K562 (cell line): ENCODE results near the gene CNIH1. TPM values are rescaled to one million over a fixed set of nuclear protein-coding genes. Genes with fewer than 3 reads are reported as not detected.

Experiments
- CBX3 ChIP-seq, 2 experiments: IDR thresholded peaks; 1 replicate in 1 of 2; 2 replicates in 1 of 2; pipeline ENCODE4 v1.6.1; 2012; ENCODE audit warnings: inconsistent platforms in 2 of 2, low read length in 2 of 2, borderline replicate concordance in 1 of 2, control low read depth in 1 of 2
- DIDO1 ChIP-seq: fragments of 450-650 bp; IDR thresholded peaks from 2 replicates; pipeline ENCODE4 v1.6.1; 2016; ENCODE audit warnings: low read depth, missing biosample characterization, missing genetic modification characterization
- EP400 ChIP-seq: fragments of 450-650 bp; IDR thresholded peaks from 2 replicates; pipeline ENCODE4 v1.6.1; 2017; ENCODE audit warnings: antibody characterized with exemption, mild to moderate bottlenecking, moderate library complexity
- GABPA ChIP-seq: fragments of 200-800 bp; sonication (Bioruptor generic); conservative IDR thresholded peaks from 2 replicates; pipeline ENCODE4 v1.6.1; 2016; ENCODE audit warnings: low read depth, missing genetic modification characterization, missing compliant biosample characterization
- KLF16 ChIP-seq: IDR thresholded peaks from 2 replicates; pipeline ENCODE4 v1.6.1; 2016; ENCODE audit warnings: antibody characterized with exemption
- POLR2G ChIP-seq: fragments of 200-400 bp; formaldehyde crosslinking; IDR thresholded peaks from 2 replicates; pipeline ENCODE4 v1.6.1; 2017; ENCODE audit warnings: low read depth, mild to moderate bottlenecking, antibody characterized with exemption, low read length, moderate library complexity
- SIN3B ChIP-seq: fragments of 450-650 bp; IDR thresholded peaks from 2 replicates; pipeline ENCODE4 v1.6.1; 2017; ENCODE audit warnings: low read depth, mild to moderate bottlenecking, moderate library complexity
- SP1 ChIP-seq: sonication (generic); formaldehyde crosslinking; IDR thresholded peaks from 2 replicates; pipeline ENCODE4 v1.8.1; 2022; ENCODE audit warnings: mild to moderate bottlenecking, missing genetic modification reagents
- STAT5B ChIP-seq: fragments of 250-450 bp; sonication (Bioruptor Pico); IDR thresholded peaks from 2 replicates; pipeline ENCODE4 v1.8.0; 2021; ENCODE audit warnings: mild to moderate bottlenecking, inconsistent platforms
- TAF1 ChIP-seq: IDR thresholded peaks from 2 replicates; pipeline ENCODE4 v1.6.1; 2011; ENCODE audit warnings: mild to moderate bottlenecking, low read length, moderate library complexity; ENCODE audit not compliant: insufficient read depth, control insufficient read depth, severe bottlenecking; ENCODE audit errors: extremely low read depth
- ZNF311 ChIP-seq: fragments of 250-450 bp; sonication (Bioruptor Pico); IDR thresholded peaks from 2 replicates; pipeline ENCODE4 v1.4.0; 2020; ENCODE audit warnings: mild to moderate bottlenecking, moderate library complexity
- ZNF696 ChIP-seq: fragments of 250-450 bp; sonication (Bioruptor Pico); conservative IDR thresholded peaks from 2 replicates; pipeline ENCODE4 v1.4.0; 2020; ENCODE audit warnings: mild to moderate bottlenecking, moderate library complexity
- polyA plus RNA-seq, 8 experiments: library from polyadenylated mRNA; depleted of rRNA in 4 of 8; stranded (reverse) in 5 of 8; unstranded in 3 of 8; fragments of >200 nt; fragmentation: Nextera tagmentation in 2 of 8; fragmentation: Illumina TruSeq in 1 of 8; extraction: Ambion mirVana in 2 of 8; extraction: Trizol in 1 of 8; gene quantifications; 2 replicates each; pipeline versions ENCODE4 v1.2.1 to v1.2.3, GENCODE V29; 2011 to 2014; ENCODE audit warnings: inconsistent platforms in 1 of 8, missing spikeins in 1 of 8
- total RNA-seq, 7 experiments: library from RNA; depleted of rRNA in 6 of 7; stranded (reverse); fragments of >200 nt in 6 of 7; fragmentation: Illumina TruSeq in 2 of 7; extraction: Trizol in 2 of 7; gene quantifications; 2 replicates each; pipeline versions ENCODE4 v1.2.1 to v1.2.3, GENCODE V29; 2011 to 2021; ENCODE audit warnings: low replicate concordance in 1 of 7
- TF ChIP-seq, protein P1 (sequence below), 2 experiments: fragments of 450-650 bp; IDR thresholded peaks; 2 replicates each; pipeline ENCODE4 v1.6.1; 2016; ENCODE audit warnings: mild to moderate bottlenecking in 2 of 2, borderline replicate concordance in 1 of 2, low read depth in 1 of 2, moderate library complexity in 1 of 2
- TF ChIP-seq, protein P2 (sequence below): IDR thresholded peaks from 3 replicates; pipeline ENCODE4 v1.6.1; 2011; ENCODE audit warnings: borderline replicate concordance, mild to moderate bottlenecking; ENCODE audit not compliant: insufficient read length, insufficient read depth
- TF ChIP-seq, protein P3 (sequence below), 2 experiments: fragments of 450-650 bp in 1 of 2; sonication (generic) in 1 of 2; formaldehyde crosslinking in 1 of 2; IDR thresholded peaks in 1 of 2; conservative IDR thresholded peaks in 1 of 2; 2 replicates each; pipeline versions ENCODE4 v1.6.1 to v1.8.1; 2016 to 2023; ENCODE audit warnings: mild to moderate bottlenecking in 2 of 2, moderate library complexity in 2 of 2, inconsistent platforms in 1 of 2, missing genetic modification reagents in 1 of 2

Gene CNIH1
- total and polyA plus RNA-seq, 9 of the 15 experiments (the other 6 are each of a cell fraction or from before 2014, with no cell fraction given): 13.9 to 283 (median 77.3) TPM

DNA sequence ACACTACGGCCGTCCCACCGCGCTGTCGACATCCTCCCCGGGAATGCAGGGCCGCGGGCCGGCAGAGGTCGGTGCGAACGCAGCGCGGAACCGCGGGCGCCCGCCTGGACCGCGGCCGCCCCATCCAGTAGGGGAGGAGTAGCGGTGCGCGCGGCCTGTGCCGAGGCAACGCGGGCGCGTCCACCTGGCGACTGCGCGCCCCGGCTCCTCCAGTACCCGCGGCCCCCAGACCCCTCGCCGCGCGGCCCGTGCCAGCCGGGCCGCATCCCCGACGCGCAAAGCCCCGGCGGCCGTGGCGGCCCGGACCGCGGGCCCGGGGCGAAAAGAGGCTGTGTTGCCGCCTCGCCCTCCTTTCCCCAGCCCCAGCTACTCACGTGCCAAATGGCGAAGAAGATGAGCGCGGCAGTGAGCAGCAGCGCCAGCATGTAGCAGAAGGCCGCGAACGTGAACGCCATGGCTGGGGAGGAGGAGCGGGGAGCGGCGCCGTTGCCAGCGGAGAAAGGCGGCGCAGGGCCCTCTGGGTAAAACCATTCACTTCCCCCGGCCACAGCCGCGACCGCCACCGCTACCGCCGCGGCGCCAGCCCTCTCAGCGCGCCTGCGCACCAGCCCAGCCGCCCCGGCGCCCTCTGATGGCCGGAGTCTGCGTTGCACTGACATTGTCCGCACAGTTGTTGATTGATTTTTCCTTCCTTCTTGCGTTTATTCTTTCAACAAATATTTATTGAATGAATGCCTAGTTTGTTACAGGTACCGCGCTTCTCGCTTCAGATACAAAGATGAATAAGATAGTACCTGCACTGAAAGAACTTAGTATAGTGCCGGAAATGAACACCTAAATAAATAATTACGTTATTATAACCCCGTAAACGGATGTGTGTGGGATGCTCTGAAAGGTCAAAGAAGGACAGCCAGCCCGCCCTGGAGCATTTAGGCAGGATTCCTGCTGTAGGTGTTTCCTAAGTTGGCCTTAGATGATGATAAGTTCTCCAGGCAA is at the start of gene CNIH1 (continued):
- TF ChIP-seq, protein P1, sequence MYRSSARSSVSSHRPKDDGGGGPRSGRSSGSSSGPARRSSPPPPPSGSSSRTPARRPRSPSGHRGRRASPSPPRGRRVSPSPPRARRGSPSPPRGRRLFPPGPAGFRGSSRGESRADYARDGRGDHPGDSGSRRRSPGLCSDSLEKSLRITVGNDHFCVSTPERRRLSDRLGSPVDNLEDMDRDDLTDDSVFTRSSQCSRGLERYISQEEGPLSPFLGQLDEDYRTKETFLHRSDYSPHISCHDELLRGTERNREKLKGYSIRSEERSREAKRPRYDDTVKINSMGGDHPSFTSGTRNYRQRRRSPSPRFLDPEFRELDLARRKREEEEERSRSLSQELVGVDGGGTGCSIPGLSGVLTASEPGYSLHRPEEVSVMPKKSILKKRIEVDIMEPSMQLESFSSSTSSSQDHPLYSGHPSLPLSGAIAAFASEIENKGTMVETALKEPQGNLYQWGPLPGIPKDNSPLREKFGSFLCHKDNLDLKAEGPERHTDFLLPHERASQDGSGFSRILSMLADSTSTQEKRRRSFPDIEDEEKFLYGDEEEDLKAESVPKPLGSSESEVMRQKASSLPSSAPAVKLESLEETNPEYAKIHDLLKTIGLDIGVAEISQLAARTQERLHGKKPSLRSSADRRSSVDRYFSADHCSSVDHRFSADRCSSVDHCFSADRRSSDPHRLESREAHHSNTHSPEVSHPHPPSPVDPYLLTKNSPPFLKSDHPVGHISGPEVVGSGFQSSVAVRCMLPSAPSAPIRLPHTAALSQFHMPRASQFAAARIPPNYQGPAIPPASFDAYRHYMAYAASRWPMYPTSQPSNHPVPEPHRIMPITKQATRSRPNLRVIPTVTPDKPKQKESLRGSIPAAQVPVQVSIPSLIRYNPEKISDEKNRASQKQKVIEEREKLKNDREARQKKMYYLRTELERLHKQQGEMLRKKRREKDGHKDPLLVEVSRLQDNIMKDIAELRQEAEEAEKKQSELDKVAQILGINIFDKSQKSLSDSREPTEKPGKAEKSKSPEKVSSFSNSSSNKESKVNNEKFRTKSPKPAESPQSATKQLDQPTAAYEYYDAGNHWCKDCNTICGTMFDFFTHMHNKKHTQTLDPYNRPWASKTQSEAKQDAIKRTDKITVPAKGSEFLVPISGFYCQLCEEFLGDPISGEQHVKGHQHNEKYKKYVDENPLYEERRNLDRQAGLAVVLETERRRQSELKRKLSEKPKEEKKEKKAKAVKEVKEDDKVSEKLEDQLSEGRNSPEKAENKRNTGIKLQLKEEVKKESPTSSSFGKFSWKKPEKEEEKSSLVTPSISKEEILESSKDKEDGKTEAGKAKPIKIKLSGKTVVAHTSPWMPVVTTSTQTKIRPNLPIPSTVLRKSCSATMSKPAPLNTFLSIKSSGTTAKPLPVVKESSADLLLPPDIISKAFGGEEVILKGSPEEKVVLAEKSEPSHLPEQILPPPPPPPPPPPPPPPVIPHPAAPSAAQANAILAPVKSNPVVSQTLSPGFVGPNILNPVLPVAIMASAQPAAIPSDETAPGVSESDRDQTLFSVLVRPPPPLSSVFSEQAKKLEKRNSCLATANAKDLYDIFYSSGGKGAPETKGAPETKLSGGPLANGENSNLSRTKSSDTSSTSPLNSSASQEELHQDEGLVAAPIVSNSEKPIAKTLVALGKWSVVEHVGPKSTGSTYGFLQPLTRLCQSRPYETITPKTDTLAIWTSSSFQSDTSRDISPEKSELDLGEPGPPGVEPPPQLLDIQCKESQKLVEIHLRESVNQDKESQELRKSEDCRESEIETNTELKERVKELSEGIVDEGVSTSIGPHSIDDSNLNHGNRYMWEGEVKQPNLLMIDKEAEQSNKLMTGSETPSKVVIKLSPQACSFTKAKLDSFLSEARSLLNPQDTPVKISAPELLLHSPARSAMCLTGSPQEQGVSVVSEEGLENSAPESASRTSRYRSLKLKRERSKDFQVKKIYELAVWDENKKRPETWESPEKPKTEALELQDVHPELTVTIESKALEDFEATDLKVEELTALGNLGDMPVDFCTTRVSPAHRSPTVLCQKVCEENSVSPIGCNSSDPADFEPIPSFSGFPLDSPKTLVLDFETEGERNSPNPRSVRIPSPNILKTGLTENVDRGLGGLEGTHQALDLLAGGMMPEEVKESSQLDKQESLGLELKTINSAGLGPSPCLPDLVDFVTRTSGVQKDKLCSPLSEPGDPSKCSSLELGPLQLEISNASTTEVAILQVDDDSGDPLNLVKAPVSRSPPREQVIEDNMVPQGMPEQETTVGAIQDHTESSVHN (IDR thresholded peaks at IDR 0.05; ENCODE audit: borderline replicate concordance in 1 of 2, low read depth in 1 of 2): no peak
- no peak for TF ChIP-seq STAT5B (CRISPR knock-in tag)
- TF ChIP-seq ZNF696 (CRISPR knock-in tag): no peak
- TF ChIP-seq SP1 (CRISPR knock-in tag): peak; percentile 24; the same call in 1 of the 2 replicates
- TF ChIP-seq, protein P2, sequence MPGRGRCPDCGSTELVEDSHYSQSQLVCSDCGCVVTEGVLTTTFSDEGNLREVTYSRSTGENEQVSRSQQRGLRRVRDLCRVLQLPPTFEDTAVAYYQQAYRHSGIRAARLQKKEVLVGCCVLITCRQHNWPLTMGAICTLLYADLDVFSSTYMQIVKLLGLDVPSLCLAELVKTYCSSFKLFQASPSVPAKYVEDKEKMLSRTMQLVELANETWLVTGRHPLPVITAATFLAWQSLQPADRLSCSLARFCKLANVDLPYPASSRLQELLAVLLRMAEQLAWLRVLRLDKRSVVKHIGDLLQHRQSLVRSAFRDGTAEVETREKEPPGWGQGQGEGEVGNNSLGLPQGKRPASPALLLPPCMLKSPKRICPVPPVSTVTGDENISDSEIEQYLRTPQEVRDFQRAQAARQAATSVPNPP: no peak
- peak; percentile 44; the same call in 1 of the 2 replicates for TF ChIP-seq EP400
- TF ChIP-seq SIN3B: peak; percentile 51; the same call in 1 of the 2 replicates
- no peak for TF ChIP-seq ZNF311 (CRISPR knock-in tag)
- TF ChIP-seq POLR2G: peak; percentile 93
- no peak for TF ChIP-seq CBX3 (IDR thresholded peaks at IDR 0.05; ENCODE audit: borderline replicate concordance in 1 of 2, low read length in 2 of 2)
- TF ChIP-seq, protein P3, sequence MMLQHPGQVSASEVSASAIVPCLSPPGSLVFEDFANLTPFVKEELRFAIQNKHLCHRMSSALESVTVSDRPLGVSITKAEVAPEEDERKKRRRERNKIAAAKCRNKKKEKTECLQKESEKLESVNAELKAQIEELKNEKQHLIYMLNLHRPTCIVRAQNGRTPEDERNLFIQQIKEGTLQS (IDR thresholded peaks at IDR 0.05): no peak
- TF ChIP-seq, protein P3 (CRISPR knock-in tag; conservative IDR thresholded peaks at IDR 0.05): no peak
- no peak for TF ChIP-seq DIDO1
- peak; percentile 27; the same call in 1 of the 2 replicates for TF ChIP-seq GABPA (tag)
- no peak for TF ChIP-seq KLF16
- peak; percentile 69 for TF ChIP-seq TAF1
